MCF 10A (cell line): Measurements from ENCODE around the gene RABGAP1L. TPM values are rescaled to one million over a fixed set of nuclear protein-coding genes. Genes with fewer than 3 reads are reported as not detected.

Source experiments
- BruUV-seq: library from RNA; stranded (reverse); fragments of 400-500 nt; replicated peaks from 2 replicates; lab custom pipeline; 2021; lab: Mats Ljungman, UMichigan
- CTCF ChIA-PET: fragments of 300-600 bp; sonication (Branson Sonifier 250); formaldehyde crosslinking; extraction: SDS; loops from one replicate; lab custom pipeline; 2021; ENCODE audit warnings: antibody characterized with exemption, inconsistent platforms; lab: Yijun Ruan, JAX
- POLR2A ChIA-PET: fragments of 300-600, 350-650 bp; sonication (Branson Sonifier 250); formaldehyde crosslinking; extraction: SDS; loops from one replicate; lab custom pipeline; 2020; ENCODE audit warnings: antibody characterized with exemption, inconsistent platforms; lab: Yijun Ruan, JAX
- DNase-seq: peaks from one replicate; pipeline ENCODE4 v3.0.0-alpha.2; 2018; ENCODE audit not compliant: unreplicated experiment
- H3K27ac Mint-ChIP-seq: one replicate; pipeline ENCODE4 v1.8.0; 2022; ENCODE audit warnings: mild to moderate bottlenecking, low read depth, mixed read lengths; ENCODE audit not compliant: unreplicated experiment
- H3K27me3 Mint-ChIP-seq: one replicate; pipeline ENCODE4 v1.8.0; 2022; ENCODE audit warnings: mixed read lengths; ENCODE audit not compliant: insufficient read depth, unreplicated experiment
- H3K36me3 Mint-ChIP-seq: one replicate; pipeline ENCODE4 v1.8.0; 2022; ENCODE audit warnings: mild to moderate bottlenecking, moderate library complexity, mixed read lengths; ENCODE audit not compliant: insufficient read depth, unreplicated experiment
- H3K4me1 Mint-ChIP-seq: one replicate; pipeline ENCODE4 v1.8.0; 2022; ENCODE audit warnings: mixed read lengths; ENCODE audit not compliant: insufficient read depth, unreplicated experiment
- H3K4me3 Mint-ChIP-seq: one replicate; pipeline ENCODE4 v1.8.0; 2022; ENCODE audit warnings: mild to moderate bottlenecking, moderate library complexity, mixed read lengths; ENCODE audit not compliant: unreplicated experiment
- H3K9me3 Mint-ChIP-seq: one replicate; pipeline ENCODE4 v1.8.0; 2022; ENCODE audit warnings: mixed read lengths; ENCODE audit not compliant: unreplicated experiment
- CTCF ChIP-seq: fragments of 200-600 bp; IDR thresholded peaks from one replicate; pipeline ENCODE4 v1.8.0; 2022; ENCODE audit warnings: antibody characterized with exemption, mild to moderate bottlenecking; ENCODE audit not compliant: unreplicated experiment
- intact Hi-C: fragments of 100-400 bp; cut with micrococcal nuclease; formaldehyde crosslinking; loops from 2 replicates; pipeline ENCODE4 v1.14.1; 2022
- total RNA-seq: library from RNA; stranded (reverse); gene quantifications from 2 replicates; pipeline ENCODE4 v1.2.3, GENCODE V29; 2022

Gene RABGAP1L
- total RNA-seq, 1 experiment from 2014 or later, result 18.2 TPM

DNA sequence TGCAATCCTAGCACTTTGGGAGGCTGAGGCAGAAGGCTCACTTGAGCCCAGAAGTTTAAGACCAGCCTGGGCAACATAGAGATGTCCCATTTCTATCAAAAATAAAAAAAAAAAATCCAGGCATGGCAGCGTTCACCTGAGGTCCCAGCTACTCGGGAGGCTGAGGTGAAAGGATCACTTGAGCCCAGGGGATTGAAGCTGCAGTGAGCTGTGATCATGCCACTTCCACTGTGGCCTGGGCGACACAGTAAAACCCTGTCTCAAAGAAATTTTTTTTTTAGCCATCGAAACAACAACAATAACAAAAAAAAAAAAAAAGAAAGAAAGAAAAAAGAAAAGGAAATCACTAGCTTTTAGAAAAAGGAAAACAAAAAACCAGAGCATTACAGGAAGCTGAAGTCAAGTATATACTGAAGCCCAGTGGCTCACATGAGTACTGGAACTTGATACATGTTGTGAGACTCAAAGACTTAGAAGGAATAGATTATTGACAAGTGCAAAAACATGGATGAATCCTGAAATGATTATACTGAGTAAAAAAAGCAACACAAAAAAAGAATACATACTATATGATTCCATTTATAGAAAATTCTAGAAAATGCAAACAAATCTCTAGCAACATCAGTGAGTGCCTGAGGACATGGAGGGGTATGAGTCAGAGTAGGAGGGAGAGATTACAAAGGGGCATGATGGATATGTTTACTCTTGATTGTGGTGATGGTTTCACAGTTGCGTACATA is 6.1 kb upstream of the RABGAP1L start:
- no peaks in the 10 kb centered on the region for H3K27me3 Mint-ChIP-seq
- ChIA-PET POLR2A (interaction anchor here (0.5 to 3.2 kb wide), 9 partner anchors 10 to 1192 kb away, joined by 3 to 10 read pairs (median 4); partner anchors contain the start of genes GAS5 and ZBTB37), CTCF (interaction anchor here (0.6 to 2.4 kb wide), 23 partner anchors 10 to 796 kb away, joined by 3 to 11 read pairs (median 3); no protein-coding TSS in a partner anchor)
- no peak for TF ChIP-seq CTCF
- peak overlapping the region; percentile 20 for H3K27ac Mint-ChIP-seq
- no peaks in the 10 kb centered on the region for H3K36me3 Mint-ChIP-seq
- H3K4me1 Mint-ChIP-seq, result peaks cover 27% of the 10 kb centered on the region
- peak; percentile 84 for DNase-seq
- intact Hi-C loops, result loop anchor here (5.0 kb wide), 1 partner anchor 131 kb away; the partner anchor contains the start of gene RC3H1
- no peaks in the 10 kb centered on the region for H3K9me3 Mint-ChIP-seq
- H3K4me3 Mint-ChIP-seq, result no peak overlapping the region
- BruUV-seq, result no TSS peak

- ChIA-PET CTCF (interaction anchor here (0.6 to 2.4 kb wide), 11 partner anchors 10 to 597 kb away, joined by 3 to 11 read pairs (median 4); no protein-coding TSS in a partner anchor), POLR2A (interaction anchor here (0.5 to 3.2 kb wide), 5 partner anchors 9 to 1192 kb away, joined by 4 to 10 read pairs (median 5); partner anchors contain the start of genes GAS5 and ZBTB37)
- no peaks in the 10 kb centered on the region for H3K27me3 Mint-ChIP-seq
- no TSS peak for BruUV-seq
- intact Hi-C loops, result loop anchor here (5.0 kb wide), 1 partner anchor 131 kb away; the partner anchor contains the start of gene RC3H1
- peaks cover 32% of the 10 kb centered on the region for H3K4me1 Mint-ChIP-seq
- H3K9me3 Mint-ChIP-seq, result no peaks in the 10 kb centered on the region
- no peaks in the 10 kb centered on the region for H3K36me3 Mint-ChIP-seq
- TF ChIP-seq CTCF, result no peak
- DNase-seq, result no peak
- no peak overlapping the region for H3K4me3 Mint-ChIP-seq
- H3K27ac Mint-ChIP-seq, result peak overlapping the region; percentile 20
Measured at GRCh38 chr1:174153825-174154107, 5.6 kb upstream of the RABGAP1L start.

GRCh38 chr1:174156437-174156836 is 2.9 kb upstream of the RABGAP1L start:
- no TSS peak for BruUV-seq
- Mint-ChIP-seq H3K4me3 (no peak overlapping the region), H3K4me1 (peaks cover 45% of the 10 kb centered on the region), H3K36me3 (no peaks in the 10 kb centered on the region), H3K27me3 (no peaks in the 10 kb centered on the region), H3K9me3 (no peaks in the 10 kb centered on the region), H3K27ac (no peak overlapping the region)
- no peak for TF ChIP-seq CTCF
- CTCF ChIA-PET, result interaction anchor here (0.6 to 2.0 kb wide), 5 partner anchors 12 to 1377 kb away, joined by 3 to 4 read pairs (median 3); no protein-coding TSS in a partner anchor
- POLR2A ChIA-PET, result interaction anchor here (0.5 to 1.8 kb wide), 4 partner anchors 12 to 135 kb away, joined by 3 to 10 read pairs (median 4); partner anchors contain the start of gene RC3H1
- DNase-seq, result no peak
- intact Hi-C loops, result loop anchor here (5.0 kb wide), 2 partner anchors 289 to 841 kb away; partner anchors contain the start of genes CACYBP, GAS5 and ZBTB37
